ENCODE results near the gene CPNE2.
A peak's percentile ranks its signal among the peaks of the same experiment; 100 is the strongest.

The CPNE2 gene

GRCh38 chr16:57087003-57087402 is 5.4 kb upstream of the CPNE2 start:
- DNase-seq, result no peak
- H3K4me3 ChIP-seq (ENCODE audit: low read depth in 1 of 2, low read length in 2 of 2), result no peak overlapping the region
- no peak overlapping the region for H3K27ac ChIP-seq (ENCODE audit: low read length)
- ATAC-seq (ENCODE audit: insufficient read depth, low read depth), result no peak
- no peaks in the 10 kb centered on the region for H3K79me2 ChIP-seq (ENCODE audit: insufficient read depth, low read length)
- no peaks in the 10 kb centered on the region for H3K9me3 ChIP-seq (ENCODE audit: insufficient read depth, low read length, severe bottlenecking)
- no peaks in the 10 kb centered on the region for H4K20me1 ChIP-seq (ENCODE audit: insufficient read depth, low read length)
- TF ChIP-seq EZH2 (IDR thresholded peaks at IDR 0.05; ENCODE audit: borderline replicate concordance, low read depth, low read length, severe bottlenecking), result no peak
- no peak for TF ChIP-seq CTCF (IDR thresholded peaks at IDR 0.05; ENCODE audit: borderline replicate concordance, extremely low read depth, low read length, poor library complexity, severe bottlenecking)
- no peak overlapping the region for H2AFZ ChIP-seq (ENCODE audit: low read depth, low read length)
- H3K4me2 ChIP-seq (ENCODE audit: insufficient read depth, low read length), result no peak overlapping the region
- H3K9ac ChIP-seq (ENCODE audit: low read depth, low read length), result no peak overlapping the region
- no peaks in the 10 kb centered on the region for H3K36me3 ChIP-seq (ENCODE audit: insufficient read depth, low read length)
- peaks cover 12% of the 10 kb centered on the region for H3K4me1 ChIP-seq (ENCODE audit: insufficient read depth, low read length)
- peaks cover 15% of the 10 kb centered on the region for H3K27me3 ChIP-seq (ENCODE audit: insufficient read depth, low read length, poor library complexity)

GRCh38 chr16:57089406-57089805 is 3.0 kb upstream of the CPNE2 start:
- Histone ChIP-seq H3K27ac (ENCODE audit: low read length) (no peak overlapping the region), H3K9me3 (ENCODE audit: insufficient read depth, low read length, severe bottlenecking) (no peaks in the 10 kb centered on the region), H3K4me2 (ENCODE audit: insufficient read depth, low read length) (no peak overlapping the region), H3K36me3 (ENCODE audit: insufficient read depth, low read length) (no peaks in the 10 kb centered on the region), H3K79me2 (ENCODE audit: insufficient read depth, low read length) (no peaks in the 10 kb centered on the region), H3K9ac (ENCODE audit: low read depth, low read length) (no peak overlapping the region), H4K20me1 (ENCODE audit: insufficient read depth, low read length) (no peaks in the 10 kb centered on the region), H3K4me1 (ENCODE audit: insufficient read depth, low read length) (peaks cover 18% of the 10 kb centered on the region), H2AFZ (ENCODE audit: low read depth, low read length) (no peak overlapping the region), H3K4me3 (ENCODE audit: low read depth in 1 of 2, low read length in 2 of 2) (no peak overlapping the region), H3K27me3 (ENCODE audit: insufficient read depth, low read length, poor library complexity) (peaks cover 38% of the 10 kb centered on the region)
- TF ChIP-seq EZH2 (IDR thresholded peaks at IDR 0.05; ENCODE audit: borderline replicate concordance, low read depth, low read length, severe bottlenecking) (no peak), CTCF (IDR thresholded peaks at IDR 0.05; ENCODE audit: borderline replicate concordance, extremely low read depth, low read length, poor library complexity, severe bottlenecking) (no peak)
- ATAC-seq (ENCODE audit: insufficient read depth, low read depth) (no peak), DNase-seq (no peak)

GRCh38 chr16:57091200-57091974 is 996 bp upstream of the CPNE2 start:
- Histone ChIP-seq H3K9ac (ENCODE audit: low read depth, low read length) (no peak overlapping the region), H3K36me3 (ENCODE audit: insufficient read depth, low read length) (no peaks in the 10 kb centered on the region), H3K9me3 (ENCODE audit: insufficient read depth, low read length, severe bottlenecking) (no peaks in the 10 kb centered on the region), H3K27ac (ENCODE audit: low read length) (no peak overlapping the region), H3K4me1 (ENCODE audit: insufficient read depth, low read length) (peaks cover 15% of the 10 kb centered on the region), H3K4me3 (ENCODE audit: low read depth in 1 of 2, low read length in 2 of 2) (no peak overlapping the region), H4K20me1 (ENCODE audit: insufficient read depth, low read length) (peaks cover 6% of the 10 kb centered on the region; the same call in 1 of the 2 replicates), H3K4me2 (ENCODE audit: insufficient read depth, low read length) (peak overlapping the region; percentile 83), H3K79me2 (ENCODE audit: insufficient read depth, low read length) (no peaks in the 10 kb centered on the region), H2AFZ (ENCODE audit: low read depth, low read length) (no peak overlapping the region; the same call in 1 of the 2 replicates), H3K27me3 (ENCODE audit: insufficient read depth, low read length, poor library complexity) (peaks cover 43% of the 10 kb centered on the region)
- ATAC-seq (ENCODE audit: insufficient read depth, low read depth) (no peak), DNase-seq (no peak)
- TF ChIP-seq EZH2 (IDR thresholded peaks at IDR 0.05; ENCODE audit: borderline replicate concordance, low read depth, low read length, severe bottlenecking) (no peak), CTCF (IDR thresholded peaks at IDR 0.05; ENCODE audit: borderline replicate concordance, extremely low read depth, low read length, poor library complexity, severe bottlenecking) (no peak)

Measured in DND-41 (cell line).